ENCODE results near the gene OTOG.

- TF ChIP-seq CTCF (conservative IDR thresholded peaks at IDR 0.05; ENCODE audit: low read depth, low read length) (no peak), EZH2 (IDR thresholded peaks at IDR 0.05; ENCODE audit: low read length, unreplicated experiment) (no peak), EZH2phosphoT487 (IDR thresholded peaks at IDR 0.05; ENCODE audit: borderline replicate concordance, low read length) (no peak)
These were observed 87.9 kb downstream of the OTOG start for GRCh38 chr11:17634776-17635550.
